ENCODE results near the gene IL18R1. TPM values are rescaled to one million over a fixed set of nuclear protein-coding genes. Genes with fewer than 3 reads are reported as not detected.

IL18R1 gene
- total RNA-seq, 2 donors from 2014 or later, result 1.9 to 5.0 TPM

DNA sequence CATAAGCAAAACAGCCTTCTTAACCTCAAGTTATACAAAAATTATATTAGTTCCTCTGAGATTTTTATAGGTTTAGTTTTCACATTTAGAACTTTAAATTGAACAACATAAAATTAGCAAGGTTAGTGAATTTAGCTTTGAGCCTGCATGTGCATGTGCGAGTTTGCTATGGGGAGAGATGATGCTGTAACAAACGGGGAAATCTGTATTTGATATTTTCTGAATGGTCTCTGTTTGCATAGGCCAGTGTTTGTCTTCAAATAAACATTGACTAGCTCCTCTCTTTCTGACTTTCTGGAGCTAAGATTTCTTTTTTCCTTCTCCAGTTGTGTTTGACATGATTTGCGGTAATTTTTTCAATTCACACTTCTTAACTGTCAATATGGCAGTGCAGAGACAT is 36.5 kb downstream of the IL18R1 start:
- TF ChIP-seq CTCF (IDR thresholded peaks at IDR 0.05), result no peak
- no peak for DNase-seq (ENCODE audit: low spot score)
- Histone ChIP-seq H3K4me1 (no peaks in the 10 kb centered on the region), H3K4me3 (no peak overlapping the region), H3K27ac (no peak overlapping the region), H3K36me3 (no peaks in the 10 kb centered on the region), H3K27me3 (no peaks in the 10 kb centered on the region), H3K9me3 (no peaks in the 10 kb centered on the region)

GRCh38 chr2:102392942-102393341 is 37.3 kb downstream of the IL18R1 start:
- H3K4me1 ChIP-seq, result no peaks in the 10 kb centered on the region
- no peak overlapping the region for H3K27ac ChIP-seq
- H3K9me3 ChIP-seq, result no peaks in the 10 kb centered on the region
- H3K27me3 ChIP-seq, result no peaks in the 10 kb centered on the region
- H3K36me3 ChIP-seq, result no peaks in the 10 kb centered on the region
- DNase-seq (ENCODE audit: low spot score), result no peak
- TF ChIP-seq CTCF (IDR thresholded peaks at IDR 0.05), result no peak
- no peak overlapping the region for H3K4me3 ChIP-seq

GRCh38 chr2:102396012-102396411 is 40.4 kb downstream of the IL18R1 start:
- H3K4me1 ChIP-seq, result no peaks in the 10 kb centered on the region
- H3K4me3 ChIP-seq, result no peak overlapping the region
- no peaks in the 10 kb centered on the region for H3K27me3 ChIP-seq
- no peaks in the 10 kb centered on the region for H3K9me3 ChIP-seq
- no peaks in the 10 kb centered on the region for H3K36me3 ChIP-seq
- no peak for DNase-seq (ENCODE audit: low spot score)
- TF ChIP-seq CTCF (IDR thresholded peaks at IDR 0.05), result no peak
- H3K27ac ChIP-seq, result no peak overlapping the region

GRCh38 chr2:102397209-102397608 is 41.6 kb downstream of the IL18R1 start:
- no peaks in the 10 kb centered on the region for H3K36me3 ChIP-seq
- no peak for TF ChIP-seq CTCF (IDR thresholded peaks at IDR 0.05)

GRCh38 chr2:102399499-102400141 is 44.0 kb downstream of the IL18R1 start:
- no peak for TF ChIP-seq CTCF (IDR thresholded peaks at IDR 0.05)
- Histone ChIP-seq H3K27ac (no peak overlapping the region), H3K36me3 (no peaks in the 10 kb centered on the region), H3K4me1 (no peaks in the 10 kb centered on the region), H3K9me3 (no peaks in the 10 kb centered on the region), H3K4me3 (no peak overlapping the region), H3K27me3 (no peaks in the 10 kb centered on the region)
- no peak for DNase-seq (ENCODE audit: low spot score)

More at GRCh38 chr2:102397209-102397608, 41.6 kb downstream of the IL18R1 start:
- H3K4me1 ChIP-seq, result no peaks in the 10 kb centered on the region
- no peaks in the 10 kb centered on the region for H3K27me3 ChIP-seq
- no peaks in the 10 kb centered on the region for H3K9me3 ChIP-seq
- no peak for DNase-seq (ENCODE audit: low spot score)
- no peak overlapping the region for H3K27ac ChIP-seq
- no peak overlapping the region for H3K4me3 ChIP-seq

DNA sequence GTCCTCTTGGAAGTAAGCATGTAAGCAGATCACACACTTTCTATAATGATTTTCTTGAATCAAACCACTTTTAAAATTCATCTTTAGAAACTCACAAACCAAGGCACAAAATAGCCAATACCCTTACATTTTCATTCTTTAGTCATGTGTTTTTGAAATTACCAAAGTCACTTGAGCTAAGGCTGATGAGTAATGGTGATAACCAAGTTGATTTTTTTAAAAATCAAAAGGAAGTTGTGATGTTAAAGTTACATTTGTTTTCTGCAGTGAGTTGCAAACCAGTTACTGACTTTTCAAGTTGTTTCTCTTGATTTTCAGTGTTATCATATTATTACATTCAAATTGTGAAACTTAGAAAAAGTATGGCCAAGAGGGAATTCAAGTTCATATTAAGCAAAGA is 45.9 kb downstream of the IL18R1 start:
- H3K27me3 ChIP-seq, result no peaks in the 10 kb centered on the region
- no peaks in the 10 kb centered on the region for H3K36me3 ChIP-seq
- H3K4me1 ChIP-seq, result no peaks in the 10 kb centered on the region
- H3K9me3 ChIP-seq, result no peaks in the 10 kb centered on the region
- H3K27ac ChIP-seq, result no peak overlapping the region
- TF ChIP-seq CTCF (IDR thresholded peaks at IDR 0.05), result no peak
- no peak overlapping the region for H3K4me3 ChIP-seq
- DNase-seq (ENCODE audit: low spot score), result no peak
